Epithelial cell of alveolus of lung (primary cell): ENCODE measurements around the gene AHDC1. TPM values are rescaled to one million over a fixed set of nuclear protein-coding genes. Genes with fewer than 3 reads are reported as not detected.

Experiments
- total RNA-seq: library from RNA; depleted of rRNA; stranded (reverse); fragments of >200 nt; gene quantifications from 2 replicates; pipeline ENCODE4 v1.2.1, GENCODE V29; 2015

AHDC1 gene, protein sequence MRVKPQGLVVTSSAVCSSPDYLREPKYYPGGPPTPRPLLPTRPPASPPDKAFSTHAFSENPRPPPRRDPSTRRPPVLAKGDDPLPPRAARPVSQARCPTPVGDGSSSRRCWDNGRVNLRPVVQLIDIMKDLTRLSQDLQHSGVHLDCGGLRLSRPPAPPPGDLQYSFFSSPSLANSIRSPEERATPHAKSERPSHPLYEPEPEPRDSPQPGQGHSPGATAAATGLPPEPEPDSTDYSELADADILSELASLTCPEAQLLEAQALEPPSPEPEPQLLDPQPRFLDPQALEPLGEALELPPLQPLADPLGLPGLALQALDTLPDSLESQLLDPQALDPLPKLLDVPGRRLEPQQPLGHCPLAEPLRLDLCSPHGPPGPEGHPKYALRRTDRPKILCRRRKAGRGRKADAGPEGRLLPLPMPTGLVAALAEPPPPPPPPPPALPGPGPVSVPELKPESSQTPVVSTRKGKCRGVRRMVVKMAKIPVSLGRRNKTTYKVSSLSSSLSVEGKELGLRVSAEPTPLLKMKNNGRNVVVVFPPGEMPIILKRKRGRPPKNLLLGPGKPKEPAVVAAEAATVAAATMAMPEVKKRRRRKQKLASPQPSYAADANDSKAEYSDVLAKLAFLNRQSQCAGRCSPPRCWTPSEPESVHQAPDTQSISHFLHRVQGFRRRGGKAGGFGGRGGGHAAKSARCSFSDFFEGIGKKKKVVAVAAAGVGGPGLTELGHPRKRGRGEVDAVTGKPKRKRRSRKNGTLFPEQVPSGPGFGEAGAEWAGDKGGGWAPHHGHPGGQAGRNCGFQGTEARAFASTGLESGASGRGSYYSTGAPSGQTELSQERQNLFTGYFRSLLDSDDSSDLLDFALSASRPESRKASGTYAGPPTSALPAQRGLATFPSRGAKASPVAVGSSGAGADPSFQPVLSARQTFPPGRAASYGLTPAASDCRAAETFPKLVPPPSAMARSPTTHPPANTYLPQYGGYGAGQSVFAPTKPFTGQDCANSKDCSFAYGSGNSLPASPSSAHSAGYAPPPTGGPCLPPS (N-terminal part only)
- 5.2 and 10.5 TPM in 2 replicates for total RNA-seq

DNA sequence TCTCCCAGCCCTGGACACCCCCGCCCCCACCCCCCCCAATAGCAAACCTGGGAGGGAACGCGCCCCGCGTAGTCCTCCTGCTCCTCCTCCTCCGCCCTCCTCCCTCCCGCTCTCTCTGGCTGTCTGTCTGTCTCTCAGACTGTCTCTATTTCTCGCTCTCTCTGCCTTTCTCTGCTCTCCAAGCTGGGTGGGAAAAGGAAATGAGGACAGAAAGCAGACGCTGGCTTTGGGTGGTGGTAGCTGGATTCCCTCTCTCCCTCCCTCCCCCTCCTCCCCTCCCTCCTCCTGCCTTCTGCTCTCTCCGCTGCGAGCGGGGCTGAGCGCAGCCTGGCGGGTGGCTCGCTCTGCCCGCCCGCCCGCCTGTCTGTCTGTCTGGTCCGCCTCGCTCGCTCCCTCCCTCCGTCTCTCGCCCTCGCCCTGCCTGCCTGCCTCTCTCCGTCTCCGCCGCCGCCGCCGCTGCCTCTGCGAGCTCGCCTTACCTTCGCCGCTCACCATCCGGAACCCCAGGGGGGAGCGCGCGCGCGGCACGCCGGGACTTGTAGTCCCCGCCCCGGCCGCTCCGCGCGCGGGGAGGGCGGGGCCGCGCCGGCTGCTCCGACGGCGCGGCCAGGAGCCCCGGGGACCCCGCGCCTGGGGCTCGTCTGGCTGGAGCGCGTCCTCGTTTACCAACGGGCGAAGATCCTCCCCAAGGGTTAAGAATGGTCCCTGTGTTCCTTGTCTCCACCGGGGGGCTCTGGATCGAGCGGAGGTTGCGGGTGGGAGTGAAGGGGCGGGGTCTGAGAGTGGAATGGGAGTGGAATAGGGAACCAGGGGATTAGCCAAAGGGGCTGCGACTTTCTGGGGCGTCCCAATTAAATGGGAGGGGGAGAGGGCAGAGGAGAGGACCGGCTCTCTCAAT is at the start of gene AHDC1:
TSS of gene AHDC1 (minus strand) at position 464 of the 898 bp plus-strand sequence. CDS start 52,029 bp downstream, outside the sequence.

DNA sequence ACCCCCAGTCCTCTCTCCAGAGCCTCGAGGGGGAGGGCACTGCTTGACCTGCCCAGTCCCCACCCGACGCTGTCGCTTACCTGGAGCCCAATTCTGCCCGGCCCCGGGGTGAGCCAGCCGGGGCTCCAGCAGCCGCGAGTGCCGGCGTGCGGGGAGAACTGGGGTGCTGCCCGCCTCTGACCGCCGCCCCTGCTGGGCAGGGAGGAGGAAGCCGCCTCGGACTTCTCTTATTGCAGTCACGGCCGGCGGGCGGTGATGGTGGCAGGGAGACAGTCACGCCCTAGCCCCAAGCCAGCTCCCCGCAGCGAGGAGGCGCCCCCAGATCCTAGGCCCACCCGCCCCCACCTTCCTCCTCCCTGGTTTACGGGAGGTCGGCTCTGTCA is 31.0 kb upstream of the AHDC1 start, which contains the start of gene FGR:
TSS of gene FGR (minus strand) at position 201 of the 383 bp plus-strand sequence. CDS start 11,269 bp downstream, outside the sequence.

DNA sequence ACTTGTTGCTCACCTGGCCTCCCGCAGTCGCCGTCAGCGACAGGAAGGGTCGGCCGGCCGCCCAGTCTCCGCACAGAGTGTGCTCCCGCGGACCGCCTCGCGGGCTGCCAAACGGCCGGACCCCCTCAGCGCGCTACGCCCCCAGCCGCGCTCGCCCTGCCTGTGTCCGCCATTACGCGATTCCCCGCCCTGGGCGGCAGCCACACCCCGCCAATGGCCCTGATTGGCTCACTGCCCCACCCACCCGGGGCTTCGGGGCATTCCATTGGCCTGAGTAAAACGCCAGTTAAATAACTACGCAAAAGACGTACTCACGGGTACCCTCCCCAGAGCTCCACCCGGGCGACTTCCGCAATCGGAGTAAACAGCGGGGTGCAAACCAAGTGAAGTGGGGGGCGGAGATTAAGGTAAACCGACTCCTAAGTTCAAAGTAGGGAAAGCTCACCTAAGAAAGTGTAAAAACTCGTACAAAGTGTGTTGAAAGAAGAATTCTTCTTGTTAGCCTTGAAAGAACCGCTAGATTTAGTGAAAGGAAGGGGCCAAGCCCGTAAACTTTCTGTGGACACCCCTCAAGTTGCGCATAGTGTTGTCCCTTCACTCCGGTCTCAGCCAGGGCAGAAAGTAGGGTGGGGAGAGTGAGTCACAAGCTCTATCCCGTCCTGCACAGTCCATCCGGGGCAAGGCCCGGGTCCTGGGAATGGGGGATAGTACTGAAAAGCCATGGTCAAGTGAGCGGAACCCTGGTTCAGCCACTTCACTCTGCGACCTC is 113.8 kb downstream of the AHDC1 start, which contains the start of gene WASF2:
TSS of gene WASF2 (minus strand) at position 195 of the 769 bp plus-strand sequence. CDS start 61,277 bp downstream, outside the sequence.

Other genes with a start within 250 kb of the AHDC1 start
- 11.8 and 16.0 TPM in 2 replicates for gene MAP3K6, start 237.2 kb downstream of the AHDC1 start, total RNA-seq
- gene FCN3, start 229.3 kb downstream of the AHDC1 start, total RNA-seq = not detected in 2 replicates
- gene CD164L2, start 220.8 kb downstream of the AHDC1 start, total RNA-seq = not detected in 2 replicates
- 2.2 and 2.8 TPM in 2 replicates for gene GPR3, start 211.5 kb downstream of the AHDC1 start, total RNA-seq
- gene WASF2, start 114.0 kb downstream of the AHDC1 start, total RNA-seq = 28.8 and 54.2 TPM in 2 replicates
- not detected in 2 replicates for gene FGR, start 31.0 kb upstream of the AHDC1 start, total RNA-seq
- 22.3 and 139 TPM in 2 replicates for gene IFI6, start 68.0 kb upstream of the AHDC1 start, total RNA-seq
- 6.9 and 8.7 TPM in 2 replicates for gene FAM76A, start 121.8 kb upstream of the AHDC1 start, total RNA-seq
- 34.7 and 37.2 TPM in 2 replicates for gene STX12, start 169.1 kb upstream of the AHDC1 start, total RNA-seq
- gene PPP1R8, start 226.6 kb upstream of the AHDC1 start, total RNA-seq = 39.8 and 40.7 TPM in 2 replicates